Measurements from ENCODE around the gene LSP1.

GRCh38 chr11:1920128-1920908 lies 67.4 kb downstream of the LSP1 start:
- no peak for TF ChIP-seq CTCF (conservative IDR thresholded peaks at IDR 0.05; ENCODE audit: low read depth, low read length)
- no peak for TF ChIP-seq POLR2A (IDR thresholded peaks at IDR 0.05; ENCODE audit: low read depth, low read length)
- no peak for TF ChIP-seq SMC3 (IDR thresholded peaks at IDR 0.05; ENCODE audit: low read depth, low read length)
- no peak for TF ChIP-seq CEBPB (IDR thresholded peaks at IDR 0.05; ENCODE audit: low read depth, low read length)
- TF ChIP-seq RFX5 (IDR thresholded peaks at IDR 0.05; ENCODE audit: low read depth, low read length), result no peak
